ENCODE measurements around the gene TBX6.
"Not testable (repeated sequence)": the region's sequence is repeated elsewhere in the genome, so short reads cannot be mapped to it uniquely, and the experiment has no call there.

TBX6 gene

GRCh38 chr16:30091474-30092372, at the start of gene TBX6:
Gene TBX6, minus strand, starts transcription at chr16:30091924. Its CDS starts 731 bp downstream, at chr16:30091193.
- peak; percentile 89 to 92 for DNase-seq (ENCODE audit: low read depth in 1 of 2, low spot score in 1 of 2)

DNA sequence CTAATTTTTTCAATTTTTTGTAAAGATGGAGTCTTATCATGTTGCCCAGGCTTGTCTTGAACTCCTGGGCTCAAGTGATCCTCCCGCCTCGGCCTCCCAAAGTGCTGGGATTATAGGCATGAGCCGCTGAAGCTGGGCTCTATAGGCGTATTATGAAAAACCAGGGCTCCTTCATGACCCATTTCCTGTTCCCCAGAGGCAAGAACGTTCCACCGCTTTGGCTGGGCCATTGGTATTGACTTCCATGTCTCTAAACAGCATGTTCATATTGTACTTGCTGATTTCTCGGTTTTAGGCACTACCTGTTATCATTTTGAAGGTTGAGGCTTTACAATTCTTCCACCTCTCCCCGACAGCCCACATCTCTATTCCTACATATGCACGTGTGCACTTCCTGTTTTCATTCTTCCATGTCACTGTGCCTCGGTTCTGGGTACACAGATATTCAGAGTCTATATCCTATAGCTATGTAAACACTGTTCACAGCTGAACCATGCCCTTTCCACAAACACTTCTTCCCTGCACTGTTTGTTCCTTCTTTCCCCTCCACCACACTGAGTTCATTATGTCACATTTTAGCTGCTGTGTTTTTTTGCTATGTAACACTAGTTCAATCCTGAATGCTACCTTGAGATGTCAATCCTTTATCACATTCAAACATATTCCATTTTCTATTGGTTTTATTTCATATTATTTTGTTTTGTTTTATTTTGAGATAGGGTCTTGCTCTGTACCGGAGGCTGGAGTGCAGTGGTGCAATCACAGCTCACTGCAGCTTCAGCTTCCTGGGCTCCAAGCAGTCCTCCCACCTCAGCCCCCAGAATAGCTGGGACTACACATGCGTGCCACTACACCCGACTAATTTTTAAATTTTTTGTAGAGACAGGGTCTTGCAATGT, 48.1 kb upstream of the TBX6 start:
- DNase-seq (ENCODE audit: low read depth in 1 of 2, low spot score in 1 of 2) = no peak

DNA sequence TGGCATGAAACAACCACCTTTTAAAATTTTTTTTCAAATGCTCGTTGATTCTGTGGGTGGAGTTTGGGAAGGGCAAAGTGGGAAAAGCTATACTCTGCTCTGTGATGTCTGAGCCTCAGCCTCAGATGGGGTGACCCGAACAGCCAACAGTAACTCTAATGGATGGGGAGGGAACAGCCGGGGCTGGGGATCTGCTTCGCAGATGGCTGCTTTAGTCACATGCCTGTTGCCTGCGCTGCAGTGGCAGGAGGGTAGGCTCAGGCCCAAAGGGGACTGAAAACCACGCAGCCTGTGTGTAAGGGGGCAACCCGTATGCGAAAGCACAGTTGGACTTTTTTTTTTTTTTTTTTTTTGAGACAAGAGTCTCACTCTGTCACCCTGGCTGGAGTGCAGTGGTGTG, 46.2 kb upstream of the TBX6 start:
- DNase-seq (ENCODE audit: low read depth in 1 of 2, low spot score in 1 of 2) = no peak

GRCh38 chr16:30136971-30137605, 45.4 kb upstream of the TBX6 start:
- DNase-seq (ENCODE audit: low read depth in 1 of 2, low spot score in 1 of 2) = no peak

GRCh38 chr16:30132591-30132990, 40.9 kb upstream of the TBX6 start:
- DNase-seq (ENCODE audit: low read depth in 1 of 2, low spot score in 1 of 2) = no peak

- no peak for DNase-seq (ENCODE audit: low read depth in 1 of 2, low spot score in 1 of 2)
These were observed 40.2 kb upstream of the TBX6 start for GRCh38 chr16:30131869-30132475.

- no peak for DNase-seq (ENCODE audit: low read depth in 1 of 2, low spot score in 1 of 2)
These were observed 36.3 kb upstream of the TBX6 start for GRCh38 chr16:30127993-30128392.

GRCh38 chr16:30125690-30126089, 34.0 kb upstream of the TBX6 start:
- DNase-seq (ENCODE audit: low read depth in 1 of 2, low spot score in 1 of 2) = not testable (repeated sequence)

GRCh38 chr16:30124985-30125379, 33.3 kb upstream of the TBX6 start:
- no peak for DNase-seq (ENCODE audit: low read depth in 1 of 2, low spot score in 1 of 2)

DNA sequence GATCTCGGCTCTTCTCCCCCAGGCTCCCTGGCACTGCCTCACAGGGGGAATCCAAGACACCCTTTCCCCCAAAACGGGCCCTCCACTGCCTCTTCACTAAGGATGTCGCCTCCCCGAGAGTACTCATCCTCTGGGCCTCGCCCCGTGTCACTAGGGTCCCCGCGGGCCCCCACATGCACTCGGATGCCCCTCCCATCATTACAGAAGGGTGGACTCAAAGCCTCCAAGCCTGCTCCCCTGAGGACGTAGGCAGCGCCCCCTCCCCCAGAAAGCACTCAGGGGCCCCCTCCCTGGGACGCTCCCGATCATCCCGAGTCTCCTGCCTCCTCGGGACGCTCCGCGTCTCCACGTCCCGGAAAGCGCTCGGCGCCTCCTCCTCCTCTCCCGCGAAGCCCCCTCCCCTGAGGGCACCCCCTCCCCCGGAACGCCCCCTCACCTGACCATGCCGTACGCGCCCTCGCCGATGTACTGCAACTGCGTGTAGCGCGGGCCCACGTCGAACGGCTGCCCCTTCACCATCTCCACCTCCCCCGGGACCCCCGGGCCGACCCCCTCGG, 31.0 kb upstream of the TBX6 start:
- no peak for DNase-seq (ENCODE audit: low read depth in 1 of 2, low spot score in 1 of 2)

- DNase-seq (ENCODE audit: low read depth in 1 of 2, low spot score in 1 of 2) = no peak
These were observed 30.2 kb upstream of the TBX6 start for GRCh38 chr16:30121741-30122571.

DNA sequence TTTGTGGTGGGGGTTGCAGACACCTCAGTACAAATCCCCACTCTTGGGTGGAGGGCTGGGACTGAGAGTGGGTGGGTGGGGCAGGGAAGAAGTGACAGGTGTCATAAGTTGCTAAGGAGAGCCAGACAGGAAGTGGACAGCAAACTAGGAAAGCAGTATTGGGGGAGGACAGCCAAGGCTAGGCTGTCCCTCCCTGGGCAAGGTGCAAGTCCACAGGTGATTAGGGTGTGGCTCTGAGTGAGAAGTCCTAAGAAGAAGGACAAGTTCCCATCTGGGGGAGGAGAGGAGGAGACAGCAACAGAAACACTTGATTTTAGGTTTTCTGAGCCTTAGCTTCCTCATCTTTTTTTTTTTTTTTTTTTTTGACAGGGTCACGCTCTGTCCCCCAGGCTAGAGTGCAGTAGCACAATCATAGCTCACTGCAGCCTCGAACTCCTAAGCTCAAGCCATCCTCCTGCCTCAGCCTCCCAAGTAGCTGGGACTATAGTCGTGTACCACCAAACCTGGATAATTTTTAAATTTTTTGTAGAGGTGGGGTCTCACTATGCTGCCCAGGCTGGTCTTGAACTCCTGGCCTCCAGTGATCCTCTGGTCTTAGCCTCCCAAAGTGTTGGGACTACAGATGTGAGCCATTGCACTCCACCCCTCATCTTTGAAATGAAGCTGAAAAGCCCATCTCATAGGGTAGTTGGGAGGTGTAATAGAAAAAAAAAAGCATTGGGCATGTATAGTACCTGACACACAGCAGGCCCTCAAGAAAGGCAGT, 28.8 kb upstream of the TBX6 start:
- DNase-seq (ENCODE audit: low read depth in 1 of 2, low spot score in 1 of 2) = no peak

DNA sequence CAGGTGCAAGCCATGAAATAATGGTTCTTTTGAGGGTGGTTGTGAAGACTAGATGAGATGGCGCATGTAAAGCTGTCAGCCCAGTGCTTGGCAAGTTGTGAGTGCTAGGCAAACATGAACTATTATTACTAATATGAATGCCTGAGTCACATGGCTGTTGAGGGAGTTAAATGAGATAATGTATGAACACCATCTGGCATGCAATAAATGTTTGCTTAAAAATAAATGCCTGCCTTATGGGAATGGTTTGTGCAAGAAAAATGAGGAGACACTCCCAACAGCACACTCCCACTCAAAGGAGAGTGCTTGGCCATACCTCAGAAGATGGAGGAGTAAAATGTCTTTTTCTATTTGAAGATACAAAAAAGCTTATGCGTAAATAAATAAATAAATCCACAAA, 27.7 kb upstream of the TBX6 start:
- DNase-seq (ENCODE audit: low read depth in 1 of 2, low spot score in 1 of 2) = no peak

GRCh38 chr16:30117768-30118167, 26.0 kb upstream of the TBX6 start:
- DNase-seq (ENCODE audit: low read depth in 1 of 2, low spot score in 1 of 2) = no peak

DNA sequence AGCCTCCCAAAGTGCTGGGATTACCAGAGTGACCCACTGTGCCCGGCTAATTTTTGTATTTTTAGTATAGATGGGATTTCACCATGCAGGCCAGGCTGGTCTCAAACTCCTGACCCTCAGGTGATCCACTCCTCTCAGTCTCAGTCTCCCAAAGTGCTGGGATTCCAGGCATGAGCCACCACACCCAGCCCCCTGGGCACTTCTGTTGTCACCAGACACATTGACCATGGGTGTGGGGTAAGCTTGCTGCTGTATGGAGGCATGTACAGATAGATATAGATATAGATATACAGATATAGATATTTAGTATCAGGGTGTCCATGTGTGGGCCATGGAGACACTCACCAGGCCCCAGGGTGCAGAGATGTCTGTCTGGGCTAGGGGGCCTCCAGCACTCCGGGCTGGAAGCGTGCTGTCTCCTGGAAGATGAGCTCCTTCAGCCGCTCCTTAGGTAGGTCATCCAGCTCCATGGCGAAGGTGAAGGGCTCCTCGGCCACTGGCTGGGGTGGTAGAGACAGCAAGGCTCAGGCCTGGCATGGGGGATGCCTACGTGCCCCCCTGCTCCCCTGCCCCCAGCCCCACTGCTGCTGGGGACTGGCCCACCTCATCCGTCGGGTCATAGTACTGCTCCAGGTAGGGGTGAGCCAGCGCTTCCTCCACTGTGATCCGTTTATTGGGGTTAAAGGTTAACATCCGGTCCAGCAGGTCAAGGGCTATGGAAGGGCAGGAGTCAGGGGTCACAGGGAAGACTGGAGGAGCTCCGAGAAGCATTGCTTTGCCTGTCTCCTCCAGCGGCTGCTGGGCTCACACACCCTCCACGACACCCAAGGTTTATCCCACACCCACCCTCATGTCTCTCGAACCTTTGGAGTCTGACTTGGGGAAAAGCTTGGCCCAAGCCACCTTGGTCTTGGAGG, 24.8 kb upstream of the TBX6 start:
- DNase-seq (ENCODE audit: low read depth in 1 of 2, low spot score in 1 of 2) = no peak

DNA sequence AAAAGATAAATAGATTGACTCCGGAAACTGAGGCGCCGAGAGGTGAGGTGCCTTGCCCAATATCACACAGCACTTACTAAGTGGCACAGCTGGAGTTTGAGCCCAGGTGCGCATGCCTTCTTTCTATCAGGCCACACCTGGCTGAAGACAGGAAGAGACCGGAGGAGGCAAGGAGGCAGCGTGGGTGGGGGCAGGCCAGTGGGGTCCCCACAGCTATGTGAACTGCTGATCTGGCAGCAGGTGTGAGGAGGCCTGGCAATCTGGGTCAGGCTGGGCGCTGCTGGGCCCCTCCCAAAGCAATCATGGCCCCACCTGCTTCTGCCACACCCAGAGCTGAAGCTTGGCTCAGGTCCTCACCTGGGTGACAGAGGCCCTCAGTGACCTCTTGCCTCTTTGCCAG, 23.5 kb upstream of the TBX6 start:
- DNase-seq (ENCODE audit: low read depth in 1 of 2, low spot score in 1 of 2) = no peak

GRCh38 chr16:30114833-30115232, 23.1 kb upstream of the TBX6 start:
- DNase-seq (ENCODE audit: low read depth in 1 of 2, low spot score in 1 of 2) = not testable (repeated sequence)

GRCh38 chr16:30114411-30114810, 22.7 kb upstream of the TBX6 start:
- DNase-seq (ENCODE audit: low read depth in 1 of 2, low spot score in 1 of 2) = no peak

Data from stimulated activated CD4-positive, alpha-beta T cell treated with anti-CD3 and anti-CD28 coated beads, Interleukin-15, amount 100 ng/mL, for 1 hour (primary cell).